ENCODE results near the gene SLC9A8. TPM values are rescaled to one million over a fixed set of nuclear protein-coding genes. Genes with fewer than 3 reads are reported as not detected.
A peak's percentile ranks its signal among the peaks of the same experiment; 100 is the strongest.

The SLC9A8 gene
- total RNA-seq, 4 donors from 2014 or later: 12.4 to 20.4 (median 15.1) TPM

GRCh38 chr20:49937027-49937929, 124.7 kb downstream of the SLC9A8 start:
- intact Hi-C loops (cut with DNase I; ENCODE audit: low total_unique reads) (loop anchor here (2.0 to 10.0 kb wide), 2 partner anchors 22 to 998 kb away; partner anchors contain the start of genes ADNP and SPATA2), in situ Hi-C loops (cut with MboI; ENCODE audit: low sequenced_read_pairs in 4 of 4) (no loop called here)
- Histone ChIP-seq H3K9me3 (no peaks in the 10 kb centered on the region), H3K27me3 (no peaks in the 10 kb centered on the region), H3K4me1 (peaks cover 48 to 51% of the 10 kb centered on the region in 2 donors), H3K36me3 (peaks cover 0 to 20% of the 10 kb centered on the region in 2 donors), H3K27ac (peak overlapping the region; percentile 95 to 100 (median 98)), H3K4me3 (peak overlapping the region; percentile 88 to 99 (median 96))
- DNase-seq (peak in 1 of 2 donors; percentile 51), ATAC-seq (peak in 1 of 2 donors; percentile 24)
- TF ChIP-seq POLR2A (IDR thresholded peaks at IDR 0.05): no peak
- no peak for TF ChIP-seq CTCF (IDR thresholded peaks at IDR 0.05 in 4 of 5, conservative IDR thresholded peaks at IDR 0.05 in 1 of 5)

DNA sequence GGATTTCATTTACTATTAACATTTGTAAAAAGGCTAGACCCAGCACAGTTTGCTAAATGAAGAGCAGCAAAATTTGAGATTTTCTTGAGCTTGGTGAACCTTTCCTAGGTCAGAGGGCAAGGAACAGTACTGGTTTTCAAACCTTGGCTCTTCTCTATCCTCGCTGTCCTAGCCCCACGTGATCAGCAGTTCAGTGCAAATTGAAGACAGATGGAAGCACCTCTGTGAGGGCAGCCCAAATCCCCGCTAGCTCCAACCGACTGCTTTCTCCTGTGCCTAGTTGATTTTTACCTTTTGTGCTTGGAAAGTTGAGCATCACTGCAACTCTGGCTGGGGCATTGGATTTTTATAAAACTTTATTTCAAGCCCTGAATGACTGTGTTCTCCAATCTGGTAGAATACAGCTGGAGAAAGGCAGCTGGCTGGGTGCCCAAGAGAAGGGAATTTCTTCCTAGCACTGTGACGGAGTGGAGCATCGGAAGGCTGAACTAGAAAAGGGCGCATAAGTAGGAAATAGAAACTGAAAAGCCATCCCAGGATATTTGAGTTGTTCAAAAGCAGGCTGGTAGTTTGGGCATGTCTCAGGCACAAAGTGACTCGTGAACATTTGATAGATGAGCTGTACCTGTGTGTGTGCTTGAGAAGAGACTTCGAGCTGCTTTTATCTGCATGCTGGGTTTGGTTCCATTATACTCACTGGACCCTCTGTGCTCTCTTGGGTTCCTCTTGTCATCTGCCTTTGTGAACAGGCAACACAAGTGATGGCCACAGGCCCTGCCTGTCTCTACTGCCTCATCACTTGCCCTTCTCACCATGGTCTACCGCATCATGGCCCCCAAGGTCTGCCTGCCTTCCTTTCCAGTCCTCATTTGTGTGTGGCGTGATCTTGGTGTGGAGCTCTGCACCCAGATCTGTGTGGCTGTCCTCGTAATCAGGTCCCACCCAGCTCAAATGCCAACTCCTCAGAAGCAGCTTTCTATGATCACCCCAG, 125.8 kb downstream of the SLC9A8 start:
- DNase-seq (peak in 1 of 2 donors; percentile 28), ATAC-seq (no peak)
- H3K27ac ChIP-seq: peak overlapping the region; percentile 95 to 100 (median 98)

GRCh38 chr20:49941456-49941855, 128.8 kb downstream of the SLC9A8 start:
- TF ChIP-seq POLR2A (IDR thresholded peaks at IDR 0.05) (no peak), CTCF (IDR thresholded peaks at IDR 0.05 in 4 of 5, conservative IDR thresholded peaks at IDR 0.05 in 1 of 5) (no peak)
- no peak for ATAC-seq
- Histone ChIP-seq H3K27ac (peak overlapping the region in 1 of 4 donors; percentile 95), H3K27me3 (no peaks in the 10 kb centered on the region), H3K4me3 (no peak overlapping the region), H3K4me1 (peaks cover 56 to 60% of the 10 kb centered on the region in 2 donors), H3K9me3 (no peaks in the 10 kb centered on the region), H3K36me3 (peaks cover 4 to 54% of the 10 kb centered on the region in 2 donors)
- intact Hi-C loops (cut with DNase I; ENCODE audit: low total_unique reads): no loop called here
- in situ Hi-C loops (cut with MboI; ENCODE audit: low sequenced_read_pairs in 4 of 4): no loop called here
- no peak for DNase-seq

More for the DNA sequence above, 125.8 kb downstream of the SLC9A8 start:
- Histone ChIP-seq H3K9me3 (no peaks in the 10 kb centered on the region), H3K36me3 (peaks cover 0 to 32% of the 10 kb centered on the region in 2 donors), H3K4me1 (peaks cover 51 to 53% of the 10 kb centered on the region in 2 donors), H3K27me3 (no peaks in the 10 kb centered on the region), H3K4me3 (peak overlapping the region; percentile 88 to 99 (median 96))
- in situ Hi-C loops (cut with MboI; ENCODE audit: low sequenced_read_pairs in 4 of 4): no loop called here
- TF ChIP-seq CTCF (IDR thresholded peaks at IDR 0.05 in 4 of 5, conservative IDR thresholded peaks at IDR 0.05 in 1 of 5): no peak
- no peak for TF ChIP-seq POLR2A (IDR thresholded peaks at IDR 0.05)
- intact Hi-C loops (cut with DNase I; ENCODE audit: low total_unique reads): loop anchor here (10.0 kb wide), 1 partner anchor 996 kb away; the partner anchor contains the start of gene ADNP

Other genes starting within 250 kb of the SLC9A8 start
- 10 to 100 TPM in 2 of 4 donors, 1 to 10 TPM in 2; 4.5 to 13.1 (median 9.5) TPM for gene PTGIS, start 244.7 kb upstream of the SLC9A8 start, total RNA-seq
- gene B4GALT5, start 99.0 kb upstream of the SLC9A8 start, total RNA-seq: 10 to 100 TPM; 27.6 to 75.2 (median 56.4) TPM
- 10 to 100 TPM in 2 of 4 donors, 1 to 10 TPM in 2; 7.7 to 10.7 (median 9.7) TPM for gene SPATA2, start 102.7 kb downstream of the SLC9A8 start, total RNA-seq
- 100 to 1,000 TPM; 133 to 216 (median 172) TPM for gene RNF114, start 123.6 kb downstream of the SLC9A8 start, total RNA-seq
- gene SNAI1, start 170.2 kb downstream of the SLC9A8 start, total RNA-seq: 1 to 10 TPM in 3 of 4 donors, under 1 TPM in 1; 0.61 to 3.5 (median 1.3) TPM

Measured in gastrocnemius medialis (tissue), 4 donors.